ENCODE results near the gene IP6K2. TPM values are rescaled to one million over a fixed set of nuclear protein-coding genes. Genes with fewer than 3 reads are reported as not detected.

Gene IP6K2
- total RNA-seq, 3 donors from 2014 or later = 84.0 to 185 (median 126) TPM

DNA sequence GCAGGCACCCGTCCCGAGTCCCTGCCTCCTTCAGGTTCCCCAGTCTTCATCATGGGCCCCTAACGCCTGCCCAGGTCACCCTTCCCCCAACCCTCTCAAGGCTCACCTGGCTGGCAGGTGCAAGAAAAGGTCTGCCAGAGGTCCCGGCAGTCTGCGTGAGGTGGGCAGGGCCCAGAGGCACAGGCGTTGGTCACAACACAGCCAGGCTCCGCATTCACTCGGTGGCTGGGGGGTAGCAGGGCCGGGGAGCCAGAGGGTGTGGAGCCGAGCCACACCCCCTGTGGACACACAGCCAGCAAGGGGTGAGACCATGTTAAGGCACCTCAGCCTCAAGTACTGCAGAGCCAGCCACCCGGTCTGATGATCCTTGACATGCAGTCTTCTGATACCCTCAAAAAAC lies 65.2 kb downstream of the IP6K2 start:
- Histone ChIP-seq H3K36me3 (no peaks in the 10 kb centered on the region), H3K4me3 (no peak overlapping the region), H3K4me1 (no peaks in the 10 kb centered on the region), H3K27ac (no peak overlapping the region), H3K9me3 (no peaks in the 10 kb centered on the region), H3K27me3 (no peaks in the 10 kb centered on the region)
- DNase-seq (ENCODE audit: low spot score in 2 of 2) = no peak
- TF ChIP-seq POLR2AphosphoS5 (IDR thresholded peaks at IDR 0.05) (no peak), CTCF (IDR thresholded peaks at IDR 0.05) (no peak), POLR2A (IDR thresholded peaks at IDR 0.05) (no peak)
- intact Hi-C loops (cut with DNase I; ENCODE audit: low total_unique reads) = loop anchor here (10.0 kb wide), 1 partner anchor 953 kb away; no protein-coding TSS in a partner anchor

- no peak for DNase-seq (ENCODE audit: low spot score in 2 of 2)
- intact Hi-C loops (cut with DNase I; ENCODE audit: low total_unique reads) = loop anchor here (10.0 kb wide), 1 partner anchor 954 kb away; no protein-coding TSS in a partner anchor
- Histone ChIP-seq H3K27me3 (no peaks in the 10 kb centered on the region), H3K27ac (no peak overlapping the region), H3K4me1 (no peaks in the 10 kb centered on the region), H3K36me3 (no peaks in the 10 kb centered on the region), H3K4me3 (no peak overlapping the region), H3K9me3 (no peaks in the 10 kb centered on the region)
- TF ChIP-seq POLR2AphosphoS5 (IDR thresholded peaks at IDR 0.05) = no peak
- TF ChIP-seq POLR2A (IDR thresholded peaks at IDR 0.05) = no peak
- TF ChIP-seq CTCF (IDR thresholded peaks at IDR 0.05) = no peak
These were observed 66.3 kb downstream of the IP6K2 start for GRCh38 chr3:48650723-48651122.

DNA sequence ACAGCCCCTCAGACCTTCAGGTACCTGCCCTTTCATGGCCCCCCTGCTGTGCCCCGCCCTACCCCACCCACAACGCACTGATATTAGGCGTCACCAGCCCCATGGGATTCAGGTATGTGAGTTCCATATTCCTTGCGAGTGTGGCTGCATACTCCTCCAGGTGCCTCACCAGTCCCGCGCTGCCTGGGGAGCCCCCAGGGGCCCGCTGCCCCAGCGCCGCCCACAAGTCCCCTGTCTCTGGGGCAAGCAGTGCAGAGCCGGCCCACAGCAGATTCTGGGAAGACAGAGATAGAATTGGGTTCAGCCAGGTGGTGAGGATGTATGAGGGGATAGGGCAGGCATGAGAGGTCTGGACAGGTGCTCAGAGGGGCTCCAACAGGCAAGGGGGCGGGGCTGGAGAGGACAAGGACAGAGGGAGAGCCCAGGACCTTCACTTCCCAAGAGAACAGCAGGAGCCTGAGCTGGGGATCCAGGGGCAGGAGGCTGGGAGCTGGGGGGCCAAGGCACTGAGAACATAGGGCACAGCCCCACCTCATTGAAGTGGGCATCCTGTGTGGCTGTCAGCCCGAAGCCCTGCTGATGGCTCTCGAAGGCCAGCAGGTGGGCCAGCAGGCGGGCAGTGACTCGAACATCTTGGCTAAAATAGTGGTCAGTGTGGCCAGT lies 68.7 kb downstream of the IP6K2 start:
- DNase-seq (ENCODE audit: low spot score in 2 of 2) = no peak

DNA sequence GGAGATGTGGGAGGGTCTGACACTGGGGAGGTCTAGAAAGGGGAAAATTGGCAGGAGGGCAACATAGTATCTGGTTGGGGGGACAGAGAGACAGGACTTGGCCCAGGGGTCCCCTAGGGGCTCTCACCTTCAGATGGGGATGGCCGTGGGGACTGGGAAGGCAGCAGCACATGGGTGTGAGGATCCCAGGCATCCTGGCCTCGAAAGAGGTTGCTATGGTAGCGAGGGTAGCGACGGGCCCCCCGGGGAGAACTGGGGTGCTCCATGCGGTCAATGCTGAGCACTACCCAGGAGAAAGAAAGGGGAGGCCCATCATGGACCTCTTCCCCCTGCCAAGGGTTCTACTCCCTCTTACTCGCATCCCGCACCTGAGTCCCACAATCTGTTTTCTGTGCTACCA lies 69.3 kb downstream of the IP6K2 start:
- no peak for TF ChIP-seq POLR2A (IDR thresholded peaks at IDR 0.05)
- TF ChIP-seq CTCF (IDR thresholded peaks at IDR 0.05) = no peak
- no peak for TF ChIP-seq POLR2AphosphoS5 (IDR thresholded peaks at IDR 0.05)
- Histone ChIP-seq H3K9me3 (no peaks in the 10 kb centered on the region), H3K27ac (no peak overlapping the region), H3K27me3 (no peaks in the 10 kb centered on the region), H3K4me3 (no peak overlapping the region), H3K4me1 (no peaks in the 10 kb centered on the region), H3K36me3 (no peaks in the 10 kb centered on the region)
- no peak for DNase-seq (ENCODE audit: low spot score in 2 of 2)
- intact Hi-C loops (cut with DNase I; ENCODE audit: low total_unique reads) = loop anchor here (5.0 kb wide), 1 partner anchor 695 kb away; no protein-coding TSS in a partner anchor

More for the DNA sequence above, 68.7 kb downstream of the IP6K2 start:
- Histone ChIP-seq H3K4me1 (no peaks in the 10 kb centered on the region), H3K9me3 (no peaks in the 10 kb centered on the region), H3K36me3 (no peaks in the 10 kb centered on the region), H3K27ac (no peak overlapping the region), H3K27me3 (no peaks in the 10 kb centered on the region), H3K4me3 (no peak overlapping the region)
- TF ChIP-seq CTCF (IDR thresholded peaks at IDR 0.05) (no peak), POLR2A (IDR thresholded peaks at IDR 0.05) (no peak), POLR2AphosphoS5 (IDR thresholded peaks at IDR 0.05) (no peak)
- intact Hi-C loops (cut with DNase I; ENCODE audit: low total_unique reads) = loop anchor here (5.0 kb wide), 1 partner anchor 696 kb away; no protein-coding TSS in a partner anchor

- H3K4me1 ChIP-seq = no peaks in the 10 kb centered on the region
- no peaks in the 10 kb centered on the region for H3K9me3 ChIP-seq
- H3K27ac ChIP-seq = no peak overlapping the region
- no peak for DNase-seq (ENCODE audit: low spot score in 2 of 2)
- H3K36me3 ChIP-seq = no peaks in the 10 kb centered on the region
- no peak for TF ChIP-seq CTCF (IDR thresholded peaks at IDR 0.05)
- no peak for TF ChIP-seq POLR2A (IDR thresholded peaks at IDR 0.05)
- no peak for TF ChIP-seq POLR2AphosphoS5 (IDR thresholded peaks at IDR 0.05)
- H3K27me3 ChIP-seq = no peaks in the 10 kb centered on the region
- H3K4me3 ChIP-seq = no peak overlapping the region
- intact Hi-C loops (cut with DNase I; ENCODE audit: low total_unique reads) = loop anchor here (5.0 kb wide), 1 partner anchor 693 kb away; no protein-coding TSS in a partner anchor
These were observed 71.9 kb downstream of the IP6K2 start for GRCh38 chr3:48644898-48645760.
